Gastrocnemius medialis (tissue), 4 donors: Measurements from ENCODE around the gene ZKSCAN5. TPM values are rescaled to one million over a fixed set of nuclear protein-coding genes. Genes with fewer than 3 reads are reported as not detected.
A peak's percentile ranks its signal among the peaks of the same experiment; 100 is the strongest.
"Not testable (repeated sequence)": the region's sequence is repeated elsewhere in the genome, so short reads cannot be mapped to it uniquely, and the experiment has no call there.

ENCODE experiments used
- ATAC-seq, 2 donors: fragments of 150-250 bp; one replicate each; pipeline ENCODE4 v1.9.1; 2016
- DNase-seq, 2 donors: peaks; one replicate each; pipeline ENCODE4 v3.0.0-alpha.2; 2019
- H3K27ac ChIP-seq, 4 donors: fragments of 200-600 bp; sonication (generic); 1 replicate in 1 of 4; 2 replicates in 3 of 4; pipeline ENCODE4 v1.5.1; 2016 to 2018; ENCODE audit warnings: mild to moderate bottlenecking in 2 of 4, moderate library complexity in 1 of 4
- H3K27me3 ChIP-seq, 3 donors: fragments of 200-600 bp; sonication (generic) in 2 of 3; 1 replicate in 1 of 3; 2 replicates in 2 of 3; pipeline versions ENCODE4 v1.5.1 to v1.6.0; 2016 to 2019; ENCODE audit warnings: mild to moderate bottlenecking in 1 of 3, moderate library complexity in 1 of 3
- H3K36me3 ChIP-seq, 2 donors: fragments of 200-600 bp; sonication (generic) in 1 of 2; one replicate each; pipeline ENCODE4 v1.5.1; 2017 to 2018
- H3K4me1 ChIP-seq, 2 donors: fragments of 200-600 bp; sonication (generic) in 1 of 2; one replicate each; pipeline ENCODE4 v1.5.1; 2016 to 2017; ENCODE audit warnings: mild to moderate bottlenecking in 2 of 2
- H3K4me3 ChIP-seq, 4 donors: fragments of 200-600 bp; sonication (generic) in 3 of 4; 1 replicate in 1 of 4; 2 replicates in 3 of 4; pipeline ENCODE4 v1.5.1; 2016 to 2019; ENCODE audit warnings: mild to moderate bottlenecking in 2 of 4
- H3K9me3 ChIP-seq, 3 donors: fragments of 200-600 bp; sonication (generic) in 2 of 3; 1 replicate in 1 of 3; 2 replicates in 2 of 3; pipeline ENCODE4 v1.5.1; 2016 to 2019
- CTCF ChIP-seq, 5 experiments: fragments of 450-650 bp in 3 of 5; fragments of 200-600 bp in 2 of 5; sonication (generic) in 2 of 5; IDR thresholded peaks in 4 of 5; conservative IDR thresholded peaks in 1 of 5; 1 replicate in 4 of 5; 2 replicates in 1 of 5; pipeline ENCODE4 v1.5.1; 2016 to 2019; ENCODE audit warnings: antibody characterized with exemption in 5 of 5, mild to moderate bottlenecking in 3 of 5, moderate library complexity in 3 of 5
- POLR2A ChIP-seq, 2 donors: fragments of 450-650 bp; IDR thresholded peaks; one replicate each; pipeline ENCODE4 v1.6.1; 2017; ENCODE audit warnings: antibody characterized with exemption in 2 of 2, mild to moderate bottlenecking in 2 of 2, moderate library complexity in 2 of 2
- in situ Hi-C, 4 donors: fragments of 200-750 bp; cut with MboI; loops; one replicate each; pipeline versions ENCODE4 v1.15.0 to v1.8.0; 2017; ENCODE audit warnings: low sequenced_read_pairs in 4 of 4
- intact Hi-C: fragments of 100-400 bp; cut with DNase I; formaldehyde crosslinking; loops from one replicate; pipeline ENCODE4 v1.15.1; 2023; ENCODE audit warnings: low total_unique reads
- total RNA-seq, 4 donors: library from RNA; depleted of rRNA; stranded (reverse); fragments of >200 nt; gene quantifications; one replicate each; pipeline versions ENCODE4 v1.1.0 to v1.2.3, GENCODE V29; 2016

Gene ZKSCAN5
- total RNA-seq, 4 donors from 2014 or later, result 7.3 to 12.3 (median 10.5) TPM

GRCh38 chr7:99579281-99579955 lies 75.0 kb downstream of the ZKSCAN5 start:
- ATAC-seq, result no peak
- no peak for TF ChIP-seq CTCF (IDR thresholded peaks at IDR 0.05 in 4 of 5, conservative IDR thresholded peaks at IDR 0.05 in 1 of 5)
- TF ChIP-seq POLR2A (IDR thresholded peaks at IDR 0.05), result no peak
- DNase-seq, result no peak
- H3K27me3 ChIP-seq, result no peaks in the 10 kb centered on the region
- H3K4me3 ChIP-seq, result peak overlapping the region; percentile 62 to 74 (median 70)
- intact Hi-C loops, result no loop called here
- H3K27ac ChIP-seq, result peak overlapping the region in 1 of 4 donors; percentile 53
- in situ Hi-C loops, result no loop called here
- H3K36me3 ChIP-seq, result no peaks in the 10 kb centered on the region
- no peaks in the 10 kb centered on the region for H3K9me3 ChIP-seq
- peaks cover 26 to 27% of the 10 kb centered on the region in 2 donors for H3K4me1 ChIP-seq

GRCh38 chr7:99579956-99580777 lies 75.7 kb downstream of the ZKSCAN5 start:
- Histone ChIP-seq H3K27ac (peak overlapping the region in 1 of 4 donors; percentile 53), H3K9me3 (no peaks in the 10 kb centered on the region), H3K4me3 (peak overlapping the region; percentile 62 to 74 (median 70)), H3K4me1 (peaks cover 26 to 27% of the 10 kb centered on the region in 2 donors), H3K27me3 (no peaks in the 10 kb centered on the region), H3K36me3 (no peaks in the 10 kb centered on the region)
- ATAC-seq (peak; percentile 29 to 31), DNase-seq (no peak)
- in situ Hi-C loops, result no loop called here
- TF ChIP-seq POLR2A (IDR thresholded peaks at IDR 0.05) (no peak), CTCF (IDR thresholded peaks at IDR 0.05 in 4 of 5, conservative IDR thresholded peaks at IDR 0.05 in 1 of 5) (peak in 2 of 5 experiments; percentile 18 to 49)
- intact Hi-C loops, result no loop called here

GRCh38 chr7:99580778-99581332 lies 76.4 kb downstream of the ZKSCAN5 start:
- H3K9me3 ChIP-seq, ATAC-seq, H3K27ac ChIP-seq, H3K27me3 ChIP-seq, intact Hi-C loops, H3K36me3 ChIP-seq, DNase-seq, in situ Hi-C loops: not testable (repeated sequence)
- Histone ChIP-seq H3K4me3 (peak overlapping the region; percentile 62 to 74 (median 70)), H3K4me1 (peaks cover 26 to 27% of the 10 kb centered on the region in 2 donors)

Other genes with a start within 250 kb of the ZKSCAN5 start
- not detected for gene MYH16, start 231.8 kb upstream of the ZKSCAN5 start, total RNA-seq
- gene ARPC1A, start 178.8 kb upstream of the ZKSCAN5 start, total RNA-seq, result 10 to 100 TPM; 37.0 to 58.8 (median 44.1) TPM
- gene ARPC1B, start 129.9 kb upstream of the ZKSCAN5 start, total RNA-seq, result 10 to 100 TPM; 24.7 to 38.7 (median 30.8) TPM
- 100 to 1,000 TPM in 3 of 4 donors, 10 to 100 TPM in 1; 81.7 to 258 (median 198) TPM for gene PDAP1, start 96.1 kb upstream of the ZKSCAN5 start, total RNA-seq
- gene BUD31, start 95.7 kb upstream of the ZKSCAN5 start, total RNA-seq, result 10 to 100 TPM; 23.3 to 46.8 (median 28.0) TPM
- 10 to 100 TPM in 2 of 4 donors, 1 to 10 TPM in 2; 7.8 to 14.1 (median 10.9) TPM for gene PTCD1, start 65.9 kb upstream of the ZKSCAN5 start, total RNA-seq
- 10 to 100 TPM; 21.4 to 40.4 (median 26.1) TPM for gene CPSF4, start 65.7 kb upstream of the ZKSCAN5 start, total RNA-seq
- 1,000 to 10,000 TPM; 2,310 to 4,128 (median 2,801) TPM for gene ATP5MF, start 38.5 kb upstream of the ZKSCAN5 start, total RNA-seq
- 1 to 10 TPM; 1.2 to 2.8 (median 1.4) TPM for gene ZNF789, start 31.8 kb upstream of the ZKSCAN5 start, total RNA-seq
- 10 to 100 TPM; 14.2 to 19.2 (median 15.7) TPM for gene ZNF394, start 4.4 kb upstream of the ZKSCAN5 start, total RNA-seq
- 1 to 10 TPM; 2.3 to 5.7 (median 3.8) TPM for gene FAM200A, start 47.5 kb downstream of the ZKSCAN5 start, total RNA-seq
- gene ZNF655, start 54.0 kb downstream of the ZKSCAN5 start, total RNA-seq, result 10 to 100 TPM; 41.5 to 85.1 (median 56.5) TPM
- not detected for gene TMEM225B, start 93.6 kb downstream of the ZKSCAN5 start, total RNA-seq
- 1 to 10 TPM; 6.0 to 7.9 (median 7.2) TPM for gene ZSCAN25, start 112.3 kb downstream of the ZKSCAN5 start, total RNA-seq
- 1 to 10 TPM in 2 of 4 donors, under 1 TPM in 1, not detected in 1; 0.70 to 9.2 (median 1.8) TPM for gene CYP3A5, start 175.3 kb downstream of the ZKSCAN5 start, total RNA-seq
- 1 to 10 TPM in 1 of 4 donors, under 1 TPM in 1, not detected in 2; 0.26 to 1.7 TPM for gene CYP3A7, start 230.5 kb downstream of the ZKSCAN5 start, total RNA-seq